PFSK-1 (cell line): Measurements from ENCODE around the gene CTTNBP2.

ENCODE experiments used
- FOXP2 ChIP-seq: optimal IDR thresholded peaks from 2 replicates; pipeline ENCODE3; 2011; ENCODE audit warnings: borderline replicate concordance, control low read depth, inconsistent platforms; ENCODE audit not compliant: insufficient read depth; ENCODE audit errors: extremely low read length, extremely low read depth
- POLR2AphosphoS5 ChIP-seq: IDR thresholded peaks from 2 replicates; pipeline ENCODE4 v1.6.1; 2012; ENCODE audit warnings: low read depth, mild to moderate bottlenecking, control low read depth, low read length, moderate library complexity
- SIN3A ChIP-seq: IDR thresholded peaks from 2 replicates; pipeline ENCODE4 v1.6.1; 2012; ENCODE audit warnings: mild to moderate bottlenecking, low read length, moderate library complexity, borderline replicate concordance; ENCODE audit not compliant: insufficient read depth
- TAF1 ChIP-seq: IDR thresholded peaks from 2 replicates; pipeline ENCODE4 v1.6.1; 2012; ENCODE audit warnings: low read length, control low read depth, borderline replicate concordance; ENCODE audit not compliant: insufficient read depth

GRCh38 chr7:117777335-117778142, 95.7 kb downstream of the CTTNBP2 start:
- TF ChIP-seq POLR2AphosphoS5 = no peak
- no peak for TF ChIP-seq FOXP2
- TF ChIP-seq SIN3A = no peak
- no peak for TF ChIP-seq TAF1
